A549 treated with Mapracorat at 1 μM for 4 hours (cell line): ENCODE results near the gene GGTLC3. TPM values are rescaled to one million over a fixed set of nuclear protein-coding genes. Genes with fewer than 3 reads are reported as not detected.

Experiments
- total RNA-seq: library from RNA; stranded (reverse); fragments of 200-300 nt; extraction: Qiagen RNA extraction; gene quantifications from 5 replicates; pipeline ENCODE4 v1.2.3, GENCODE V29; 2022

Gene GGTLC3
- total RNA-seq, result not detected in 5 replicates

DNA sequence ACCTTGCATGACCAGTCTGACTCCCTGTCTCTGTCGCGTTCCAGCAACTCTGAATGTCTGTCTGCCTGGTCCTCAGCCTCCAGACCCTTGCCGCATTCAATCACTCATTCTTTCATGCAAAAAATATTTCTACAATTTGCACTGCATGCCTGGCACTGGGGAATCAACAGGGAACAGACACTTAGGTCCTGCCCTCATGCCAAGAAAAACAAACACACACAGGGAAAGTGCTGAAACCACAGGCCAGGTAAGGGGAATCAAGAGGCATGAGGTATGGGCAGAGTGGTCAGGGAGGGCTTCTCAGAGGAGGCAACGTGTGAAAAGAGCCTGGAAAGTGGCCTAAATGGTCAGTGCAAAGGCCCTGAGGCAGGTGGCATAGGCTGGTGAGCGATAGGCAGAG, at the start of gene GGTLC3:
GGTLC3 (minus strand) TSS at position 101 of the 400 bp plus-strand sequence. CDS start 264 bp downstream, outside the sequence.

DNA sequence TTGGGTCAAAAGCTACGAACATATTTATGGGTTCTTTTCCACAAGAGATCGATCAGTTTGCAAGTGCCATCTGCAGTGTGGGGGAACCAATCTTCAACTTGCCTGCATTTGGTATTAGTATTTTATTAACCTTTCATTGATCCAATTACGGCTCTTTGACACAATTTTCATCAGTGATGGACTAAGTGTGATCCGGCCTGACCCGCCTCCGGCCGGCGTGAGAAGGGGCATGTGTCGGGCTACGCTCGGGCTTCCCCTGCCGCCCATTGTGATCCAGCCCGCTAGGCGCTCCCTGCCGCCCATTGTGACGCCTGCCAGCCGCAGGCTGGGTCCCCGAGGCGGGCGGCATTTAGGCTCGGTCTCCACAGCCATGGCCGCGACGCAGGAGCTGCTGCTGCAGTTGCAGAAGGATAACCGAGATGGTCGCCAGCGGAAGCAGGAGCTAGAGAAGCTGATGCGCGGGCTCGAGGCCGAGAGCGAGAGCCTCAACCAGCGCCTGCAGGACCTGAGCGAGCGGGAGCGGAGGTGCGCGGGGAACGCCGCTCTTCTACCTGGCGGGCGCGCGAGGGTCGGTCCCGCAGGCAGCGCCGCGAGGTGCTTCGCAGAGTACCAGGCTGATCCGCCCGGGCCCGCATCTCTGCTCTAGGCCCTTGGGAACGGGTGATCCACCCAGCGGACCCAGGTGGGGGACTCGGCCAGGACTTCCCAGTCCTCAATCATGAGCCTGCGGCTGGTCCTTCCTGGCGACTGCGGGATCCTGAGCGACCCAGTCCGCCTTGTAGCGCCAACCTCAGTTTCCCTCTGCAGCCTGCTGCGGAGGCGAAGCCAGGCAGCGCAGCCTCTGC, 10.0 kb upstream of the GGTLC3 start, which contains the start of gene TMEM191B:
TMEM191B (plus strand) TSS at position 51 of the 845 bp plus-strand sequence; CDS start at position 230, 179 bp downstream.

Other genes with a start within 250 kb of the GGTLC3 start
- 0.75 to 2.3 TPM (median 1.3 TPM) in 5 replicates for gene TMEM191B, start 9.6 kb upstream of the GGTLC3 start, total RNA-seq
- gene RIMBP3, start 93.8 kb upstream of the GGTLC3 start, total RNA-seq, result 0.75 to 1.2 TPM (median 1.1 TPM) in 5 replicates